Measurements from ENCODE around the gene CMTM1. TPM values are rescaled to one million over a fixed set of nuclear protein-coding genes. Genes with fewer than 3 reads are reported as not detected.
"Not testable (repeated sequence)": the region's sequence is repeated elsewhere in the genome, so short reads cannot be mapped to it uniquely, and the experiment has no call there.

The CMTM1 gene
- total RNA-seq, 3 donors from 2014 or later, result 1.4 to 3.1 (median 2.3) TPM

GRCh38 chr16:66617010-66617434 lies 50.8 kb downstream of the CMTM1 start:
- Mint-ChIP-seq H3K36me3 (ENCODE audit: insufficient read depth) (no peaks in the 10 kb centered on the region), H3K4me1 (ENCODE audit: low read depth) (no peaks in the 10 kb centered on the region), H3K9me3 (no peaks in the 10 kb centered on the region), H3K27me3 (ENCODE audit: low read depth) (no peaks in the 10 kb centered on the region), H3K4me3 (no peak overlapping the region)
- ATAC-seq (no peak), DNase-seq (no peak)

- ATAC-seq, result no peak
- Mint-ChIP-seq H3K4me1 (ENCODE audit: low read depth) (no peaks in the 10 kb centered on the region), H3K27me3 (ENCODE audit: low read depth) (no peaks in the 10 kb centered on the region), H3K36me3 (ENCODE audit: insufficient read depth) (no peaks in the 10 kb centered on the region), H3K9me3 (no peaks in the 10 kb centered on the region), H3K4me3 (no peak overlapping the region)
- DNase-seq, result no peak
Observed at GRCh38 chr16:66617728-66618127, 51.5 kb downstream of the CMTM1 start.

- DNase-seq (no peak), ATAC-seq (no peak)
- no peaks in the 10 kb centered on the region for H3K9me3 Mint-ChIP-seq
- H3K4me1 Mint-ChIP-seq (ENCODE audit: low read depth), result no peaks in the 10 kb centered on the region
- H3K27me3 Mint-ChIP-seq (ENCODE audit: low read depth), result no peaks in the 10 kb centered on the region
- no peaks in the 10 kb centered on the region for H3K36me3 Mint-ChIP-seq (ENCODE audit: insufficient read depth)
- no peak overlapping the region for H3K4me3 Mint-ChIP-seq
Observed at GRCh38 chr16:66618588-66619375, 52.5 kb downstream of the CMTM1 start.

GRCh38 chr16:66619534-66620428 lies 53.5 kb downstream of the CMTM1 start:
- ATAC-seq, result no peak

GRCh38 chr16:66620429-66620795 lies 54.2 kb downstream of the CMTM1 start:
- ATAC-seq, result no peak
- H3K27me3 Mint-ChIP-seq (ENCODE audit: low read depth), result no peaks in the 10 kb centered on the region

More at GRCh38 chr16:66619534-66620428, 53.5 kb downstream of the CMTM1 start:
- H3K36me3 Mint-ChIP-seq (ENCODE audit: insufficient read depth), result no peaks in the 10 kb centered on the region
- H3K4me3 Mint-ChIP-seq, result no peak overlapping the region
- no peaks in the 10 kb centered on the region for H3K27me3 Mint-ChIP-seq (ENCODE audit: low read depth)
- no peak for DNase-seq
- no peaks in the 10 kb centered on the region for H3K9me3 Mint-ChIP-seq
- no peaks in the 10 kb centered on the region for H3K4me1 Mint-ChIP-seq (ENCODE audit: low read depth)

DNA sequence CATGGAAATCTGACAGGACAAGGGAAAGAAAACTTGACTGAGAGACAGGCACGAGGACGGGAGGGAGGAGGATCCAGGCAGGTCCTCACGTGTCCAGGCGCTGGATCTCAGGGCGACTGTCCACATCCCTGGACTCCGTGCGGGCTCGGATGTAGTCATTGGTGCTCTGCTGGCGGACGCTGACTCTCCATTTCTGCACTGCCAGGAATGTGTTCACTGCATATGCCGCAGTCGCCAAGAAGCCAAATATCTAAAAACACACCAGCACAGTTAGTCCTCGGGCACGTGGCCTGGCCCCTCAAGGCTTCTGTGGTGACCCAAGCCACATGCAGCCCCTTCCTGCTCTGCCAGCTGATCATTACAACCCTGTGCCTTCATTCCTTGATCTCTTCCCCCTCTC lies 55.7 kb downstream of the CMTM1 start:
- no peaks in the 10 kb centered on the region for H3K36me3 Mint-ChIP-seq (ENCODE audit: insufficient read depth)
- no peak overlapping the region for H3K4me3 Mint-ChIP-seq
- no peaks in the 10 kb centered on the region for H3K27me3 Mint-ChIP-seq (ENCODE audit: low read depth)
- H3K9me3 Mint-ChIP-seq, result no peaks in the 10 kb centered on the region
- ATAC-seq (no peak), DNase-seq (no peak)
- H3K4me1 Mint-ChIP-seq (ENCODE audit: low read depth), result no peaks in the 10 kb centered on the region

More at GRCh38 chr16:66620429-66620795, 54.2 kb downstream of the CMTM1 start:
- Mint-ChIP-seq H3K36me3 (ENCODE audit: insufficient read depth) (no peaks in the 10 kb centered on the region), H3K9me3 (no peaks in the 10 kb centered on the region), H3K4me1 (ENCODE audit: low read depth) (no peaks in the 10 kb centered on the region), H3K4me3 (no peak overlapping the region)
- DNase-seq, result no peak

- no peaks in the 10 kb centered on the region for H3K9me3 Mint-ChIP-seq
- no peaks in the 10 kb centered on the region for H3K36me3 Mint-ChIP-seq (ENCODE audit: insufficient read depth)
- ATAC-seq (no peak), DNase-seq (no peak)
- no peaks in the 10 kb centered on the region for H3K4me1 Mint-ChIP-seq (ENCODE audit: low read depth)
- no peak overlapping the region for H3K4me3 Mint-ChIP-seq
- H3K27me3 Mint-ChIP-seq (ENCODE audit: low read depth), result no peaks in the 10 kb centered on the region
Observed at GRCh38 chr16:66622863-66623262, 56.6 kb downstream of the CMTM1 start.

DNA sequence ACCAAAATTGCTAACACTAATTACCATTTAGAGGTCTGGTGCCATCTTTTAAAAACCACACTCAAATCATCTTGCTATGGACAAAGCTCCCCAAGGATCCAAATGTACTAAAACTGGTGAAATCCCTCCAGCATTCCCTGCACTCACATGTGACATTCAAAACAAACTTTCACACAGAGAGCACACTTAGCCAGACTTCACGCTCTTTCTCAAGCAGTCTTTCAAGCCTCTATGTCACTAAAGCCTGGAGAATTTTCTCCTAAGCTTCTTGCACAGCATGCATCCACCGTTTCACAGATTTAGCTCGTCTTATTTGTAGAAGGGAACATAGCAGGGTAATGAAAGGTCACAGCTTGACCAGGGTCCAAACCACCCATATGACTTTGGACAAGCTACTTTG lies 57.5 kb downstream of the CMTM1 start:
- H3K9me3 Mint-ChIP-seq, result no peaks in the 10 kb centered on the region
- no peaks in the 10 kb centered on the region for H3K4me1 Mint-ChIP-seq (ENCODE audit: low read depth)
- no peak overlapping the region for H3K4me3 Mint-ChIP-seq
- H3K27me3 Mint-ChIP-seq (ENCODE audit: low read depth), result no peaks in the 10 kb centered on the region
- DNase-seq (no peak), ATAC-seq (no peak)
- H3K36me3 Mint-ChIP-seq (ENCODE audit: insufficient read depth), result no peaks in the 10 kb centered on the region

GRCh38 chr16:66627611-66628378 lies 61.6 kb downstream of the CMTM1 start:
- not testable (repeated sequence) for DNase-seq; H3K27me3 Mint-ChIP-seq (ENCODE audit: low read depth); H3K36me3 Mint-ChIP-seq (ENCODE audit: insufficient read depth); H3K9me3 Mint-ChIP-seq; H3K4me3 Mint-ChIP-seq; ATAC-seq; H3K4me1 Mint-ChIP-seq (ENCODE audit: low read depth)

Other genes with a start within 250 kb of the CMTM1 start
- under 1 TPM in 1 of 3 donors, not detected in 2; 0.13 TPM for gene CDH5, start 199.7 kb upstream of the CMTM1 start, total RNA-seq
- gene BEAN1, start 139.1 kb upstream of the CMTM1 start, total RNA-seq, result not detected
- 1 to 10 TPM; 3.6 to 4.6 (median 3.8) TPM for gene TK2, start 16.3 kb upstream of the CMTM1 start, total RNA-seq
- gene CKLF, start 13.9 kb upstream of the CMTM1 start, total RNA-seq, result 10 to 100 TPM; 52.4 to 63.6 (median 53.2) TPM
- not detected for gene CMTM2, start 13.0 kb downstream of the CMTM1 start, total RNA-seq
- gene CMTM3, start 38.3 kb downstream of the CMTM1 start, total RNA-seq, result 10 to 100 TPM; 49.3 to 53.0 (median 51.4) TPM
- gene CMTM4, start 130.3 kb downstream of the CMTM1 start, total RNA-seq, result 1 to 10 TPM; 2.6 to 3.0 (median 2.8) TPM
- 10 to 100 TPM; 45.9 to 55.5 (median 53.6) TPM for gene DYNC1LI2, start 185.2 kb downstream of the CMTM1 start, total RNA-seq
- gene TERB1, start 235.1 kb downstream of the CMTM1 start, total RNA-seq, result not detected